Adrenal gland (tissue), 5 donors: Measurements from ENCODE around the gene VAPB.

Experiments used
- CTCF ChIP-seq, 6 experiments: fragments of 450-650 bp in 4 of 6; fragments of 200-600 bp in 2 of 6; sonication (generic) in 1 of 6; IDR thresholded peaks; 1 replicate in 5 of 6; 2 replicates in 1 of 6; pipeline versions ENCODE4 v1.5.1 to v1.8.0; 2016 to 2021; ENCODE audit warnings: antibody characterized with exemption in 6 of 6, mild to moderate bottlenecking in 2 of 6, moderate library complexity in 1 of 6
- POLR2A ChIP-seq, 2 donors: fragments of 450-650 bp; IDR thresholded peaks; one replicate each; pipeline ENCODE4 v1.6.1; 2017; ENCODE audit warnings: antibody characterized with exemption in 2 of 2, mild to moderate bottlenecking in 2 of 2, moderate library complexity in 1 of 2
- donor health status: DM: no; HTN: no; CAD: no.

DNA sequence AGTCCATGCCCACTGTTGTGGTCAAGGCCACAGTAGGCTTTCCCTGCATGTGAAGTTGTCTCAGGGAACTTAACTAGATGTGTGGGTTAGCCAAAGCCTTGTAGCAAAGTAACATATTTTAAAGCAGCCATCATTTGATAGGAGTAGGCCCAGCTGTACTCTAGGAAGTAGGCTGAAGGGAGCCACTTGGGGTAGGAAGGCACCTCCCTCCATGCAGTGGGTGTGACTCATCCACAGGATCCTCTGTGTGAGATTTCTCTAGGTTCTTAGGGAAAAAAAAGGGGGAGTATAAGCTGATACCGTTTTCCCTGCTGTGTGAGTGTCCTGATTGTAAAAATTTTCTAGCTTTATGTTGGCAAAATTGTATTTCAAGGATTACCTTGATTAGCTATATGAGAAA lies 44.7 kb downstream of the VAPB start:
- TF ChIP-seq CTCF (IDR thresholded peaks at IDR 0.05), result no peak
- TF ChIP-seq POLR2A (IDR thresholded peaks at IDR 0.05), result no peak
